ENCODE measurements around the gene ELF4. TPM values are rescaled to one million over a fixed set of nuclear protein-coding genes. Genes with fewer than 3 reads are reported as not detected.

The ELF4 gene
- total RNA-seq, 4 donors from 2014 or later, result 6.2 to 9.9 (median 9.4) TPM

DNA sequence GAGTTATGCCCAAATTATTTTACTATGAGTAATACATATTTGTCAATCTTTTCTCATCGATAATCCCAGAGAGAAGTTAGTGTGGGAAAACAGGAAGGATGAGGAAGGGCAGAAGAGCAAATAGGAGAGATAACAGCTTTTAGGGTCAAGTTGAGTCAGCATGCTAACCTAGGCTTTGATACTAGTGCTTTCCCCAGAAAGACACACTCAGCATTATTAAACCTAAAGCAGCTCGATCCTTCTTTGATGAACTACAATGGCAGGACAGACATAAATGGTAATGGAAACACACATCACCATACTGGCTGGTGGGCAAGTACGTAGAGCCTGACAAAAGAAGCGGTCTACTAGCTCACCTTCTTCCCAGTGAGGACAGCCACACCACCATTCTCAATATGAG lies 34.8 kb upstream of the ELF4 start:
- TF ChIP-seq, protein P1, sequence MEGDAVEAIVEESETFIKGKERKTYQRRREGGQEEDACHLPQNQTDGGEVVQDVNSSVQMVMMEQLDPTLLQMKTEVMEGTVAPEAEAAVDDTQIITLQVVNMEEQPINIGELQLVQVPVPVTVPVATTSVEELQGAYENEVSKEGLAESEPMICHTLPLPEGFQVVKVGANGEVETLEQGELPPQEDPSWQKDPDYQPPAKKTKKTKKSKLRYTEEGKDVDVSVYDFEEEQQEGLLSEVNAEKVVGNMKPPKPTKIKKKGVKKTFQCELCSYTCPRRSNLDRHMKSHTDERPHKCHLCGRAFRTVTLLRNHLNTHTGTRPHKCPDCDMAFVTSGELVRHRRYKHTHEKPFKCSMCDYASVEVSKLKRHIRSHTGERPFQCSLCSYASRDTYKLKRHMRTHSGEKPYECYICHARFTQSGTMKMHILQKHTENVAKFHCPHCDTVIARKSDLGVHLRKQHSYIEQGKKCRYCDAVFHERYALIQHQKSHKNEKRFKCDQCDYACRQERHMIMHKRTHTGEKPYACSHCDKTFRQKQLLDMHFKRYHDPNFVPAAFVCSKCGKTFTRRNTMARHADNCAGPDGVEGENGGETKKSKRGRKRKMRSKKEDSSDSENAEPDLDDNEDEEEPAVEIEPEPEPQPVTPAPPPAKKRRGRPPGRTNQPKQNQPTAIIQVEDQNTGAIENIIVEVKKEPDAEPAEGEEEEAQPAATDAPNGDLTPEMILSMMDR (IDR thresholded peaks at IDR 0.05), result no peak
- TF ChIP-seq POLR2A (IDR thresholded peaks at IDR 0.05; ENCODE audit: low read depth), result no peak
- no peak for TF ChIP-seq EP300 (IDR thresholded peaks at IDR 0.05)
- TF ChIP-seq POLR2AphosphoS5 (IDR thresholded peaks at IDR 0.05), result no peak
- H3K36me3 ChIP-seq, result peaks cover 5 to 77% (median 39%) of the 10 kb centered on the region in 4 donors
- H3K4me1 ChIP-seq, result no peaks in the 10 kb centered on the region
- no peaks in the 10 kb centered on the region for H3K9me3 ChIP-seq
- no peak for DNase-seq (ENCODE audit: extremely low spot score)
- H3K4me3 ChIP-seq, result no peak overlapping the region
- no peak overlapping the region for H3K27ac ChIP-seq (replicated peaks in 1 of 4)
- H3K27me3 ChIP-seq, result no peaks in the 10 kb centered on the region
- 86% methylated on average over 4 of the region's 4 CpGs for WGBS
- intact Hi-C loops (cut with DNase I), result no loop called here

DNA sequence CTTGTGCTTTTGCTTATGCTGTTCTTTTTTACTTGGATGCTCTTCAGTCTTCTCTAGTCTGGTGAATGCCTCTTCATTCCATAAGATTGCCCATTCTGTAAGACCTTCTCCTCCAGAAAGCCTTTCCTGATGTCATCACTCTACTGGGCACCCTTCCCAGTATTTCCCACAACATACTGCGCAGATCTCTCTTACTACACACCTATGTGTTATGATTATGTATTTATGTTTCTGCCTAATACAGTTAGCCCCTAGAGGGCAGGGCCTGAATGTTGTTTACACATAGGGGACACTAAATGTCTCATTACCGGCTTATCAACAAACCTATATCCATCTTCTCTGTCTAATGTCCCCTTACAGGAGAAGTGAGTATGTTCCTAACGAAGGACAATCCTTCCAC lies 34.2 kb upstream of the ELF4 start:
- H3K4me3 ChIP-seq, result no peak overlapping the region
- 78% methylated on average over 3 of the region's 3 CpGs for WGBS

DNA sequence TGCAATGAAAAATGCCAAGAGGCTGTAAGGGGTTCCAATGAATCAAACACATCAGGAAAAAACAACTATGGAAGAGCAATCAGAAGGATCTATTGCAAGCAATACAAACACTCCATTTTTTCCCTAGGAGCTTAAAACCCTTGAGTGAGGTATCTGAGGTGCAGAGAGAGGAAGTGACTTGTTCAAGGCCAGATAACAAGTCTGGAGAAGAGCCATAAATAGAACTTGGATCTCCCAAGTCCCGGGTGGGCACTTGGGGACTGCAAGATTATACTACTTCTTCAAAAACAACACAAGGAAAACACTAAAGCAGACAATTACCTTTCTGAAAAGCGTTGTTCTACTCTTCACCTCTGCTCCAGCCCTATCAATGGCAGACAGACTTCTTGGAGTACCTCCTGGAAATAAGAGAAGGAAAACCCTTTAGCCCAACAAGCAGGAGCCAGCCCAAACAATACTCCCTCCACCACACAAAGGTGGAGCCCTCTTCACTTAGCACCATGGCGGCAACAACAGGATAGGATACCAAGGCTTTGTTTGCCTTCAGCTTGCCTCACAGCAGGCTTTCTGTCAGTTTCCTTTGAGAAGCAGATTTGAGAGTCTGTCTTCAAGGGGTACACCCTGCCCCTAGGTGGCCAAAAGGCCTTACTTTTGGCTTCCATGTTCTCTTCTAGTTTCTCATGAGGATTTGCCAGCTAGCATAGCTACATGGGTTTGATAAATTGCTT lies 29.3 kb upstream of the ELF4 start:
- H3K9me3 ChIP-seq, result no peaks in the 10 kb centered on the region
- H3K36me3 ChIP-seq, result peaks cover 8 to 80% (median 53%) of the 10 kb centered on the region in 4 donors
- H3K4me3 ChIP-seq, result no peak overlapping the region
- no peaks in the 10 kb centered on the region for H3K4me1 ChIP-seq
- no peak overlapping the region for H3K27ac ChIP-seq (replicated peaks in 1 of 4)
- no peak for DNase-seq (ENCODE audit: extremely low spot score)
- intact Hi-C loops (cut with DNase I), result no loop called here
- H3K27me3 ChIP-seq, result no peaks in the 10 kb centered on the region
- 47% methylated on average over 3 of the region's 3 CpGs for WGBS
- TF ChIP-seq POLR2AphosphoS5 (IDR thresholded peaks at IDR 0.05) (no peak), POLR2A (IDR thresholded peaks at IDR 0.05; ENCODE audit: low read depth) (no peak), EP300 (IDR thresholded peaks at IDR 0.05) (no peak)
- TF ChIP-seq, protein P1 (IDR thresholded peaks at IDR 0.05), result no peak

More for the DNA sequence above, 34.2 kb upstream of the ELF4 start:
- DNase-seq (ENCODE audit: extremely low spot score), result no peak
- TF ChIP-seq, protein P1 (IDR thresholded peaks at IDR 0.05), result no peak
- TF ChIP-seq POLR2A (IDR thresholded peaks at IDR 0.05; ENCODE audit: low read depth), result no peak
- no peak for TF ChIP-seq EP300 (IDR thresholded peaks at IDR 0.05)
- TF ChIP-seq POLR2AphosphoS5 (IDR thresholded peaks at IDR 0.05), result no peak
- no peaks in the 10 kb centered on the region for H3K4me1 ChIP-seq
- H3K36me3 ChIP-seq, result peaks cover 5 to 83% (median 42%) of the 10 kb centered on the region in 4 donors
- no peaks in the 10 kb centered on the region for H3K27me3 ChIP-seq
- no peaks in the 10 kb centered on the region for H3K9me3 ChIP-seq
- no peak overlapping the region for H3K27ac ChIP-seq (replicated peaks in 1 of 4)
- intact Hi-C loops (cut with DNase I), result no loop called here

DNA sequence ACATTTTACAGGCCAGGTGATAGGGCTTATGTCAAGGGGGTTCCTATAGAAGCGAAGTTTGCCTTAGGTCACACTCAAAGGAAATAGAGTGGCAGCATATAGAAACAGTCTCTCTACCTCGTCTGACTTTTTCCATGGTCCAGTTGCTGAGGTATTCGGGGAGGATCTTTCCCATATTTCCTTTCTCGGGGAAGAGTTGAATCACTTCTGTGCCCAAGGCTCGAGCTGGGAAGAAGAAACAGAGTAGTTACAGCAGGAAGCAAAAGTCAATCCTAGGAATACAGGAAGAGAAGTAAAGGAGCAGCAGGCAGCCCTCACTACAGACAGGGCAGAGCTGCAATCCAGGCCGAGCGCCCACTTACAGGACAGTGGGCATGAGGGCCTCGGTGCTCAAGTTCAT lies 26.7 kb upstream of the ELF4 start:
- Histone ChIP-seq H3K36me3 (peaks cover 8 to 83% (median 57%) of the 10 kb centered on the region in 4 donors), H3K4me1 (no peaks in the 10 kb centered on the region), H3K9me3 (no peaks in the 10 kb centered on the region), H3K27ac (replicated peaks in 1 of 4) (no peak overlapping the region), H3K4me3 (no peak overlapping the region), H3K27me3 (no peaks in the 10 kb centered on the region)
- TF ChIP-seq, protein P1 (IDR thresholded peaks at IDR 0.05), result no peak
- TF ChIP-seq POLR2A (IDR thresholded peaks at IDR 0.05; ENCODE audit: low read depth) (no peak), EP300 (IDR thresholded peaks at IDR 0.05) (no peak), POLR2AphosphoS5 (IDR thresholded peaks at IDR 0.05) (no peak)
- WGBS, result 83% methylated on average over 8 of the region's 8 CpGs
- no peak for DNase-seq (ENCODE audit: extremely low spot score)
- intact Hi-C loops (cut with DNase I), result no loop called here

All from esophagus muscularis mucosa (tissue), 4 donors.